NCI-H128 (cell line): Measurements from ENCODE around the gene ACAP3.
"Not testable (repeated sequence)": the region's sequence is repeated elsewhere in the genome, so short reads cannot be mapped to it uniquely, and the experiment has no call there.

ENCODE experiments used
- DNase-seq: peaks from one replicate; lab custom pipeline; 2025; ENCODE audit not compliant: unreplicated experiment; lab: John Stamatoyannopoulos, UW

Gene ACAP3

DNA sequence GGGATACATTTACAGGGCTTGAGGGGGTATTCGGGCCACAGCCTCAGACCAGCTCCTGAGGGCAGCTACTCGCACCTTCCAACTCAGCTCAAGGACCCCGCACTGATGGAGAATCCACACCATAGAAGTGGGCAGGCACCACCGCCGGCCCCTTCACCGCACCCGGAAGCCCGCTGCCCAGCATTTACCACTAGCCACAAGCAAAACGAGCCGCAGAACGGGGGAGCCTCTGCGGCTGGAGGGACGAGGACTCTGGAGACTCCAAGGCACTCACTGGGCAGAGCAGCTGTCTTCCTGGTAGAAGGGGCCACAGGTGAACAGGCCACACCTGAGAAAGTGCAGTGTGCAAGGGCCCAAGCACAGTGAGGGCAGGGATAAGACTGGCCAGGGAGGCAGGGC lies 39.4 kb downstream of the ACAP3 start:
- DNase-seq, result no peak

DNA sequence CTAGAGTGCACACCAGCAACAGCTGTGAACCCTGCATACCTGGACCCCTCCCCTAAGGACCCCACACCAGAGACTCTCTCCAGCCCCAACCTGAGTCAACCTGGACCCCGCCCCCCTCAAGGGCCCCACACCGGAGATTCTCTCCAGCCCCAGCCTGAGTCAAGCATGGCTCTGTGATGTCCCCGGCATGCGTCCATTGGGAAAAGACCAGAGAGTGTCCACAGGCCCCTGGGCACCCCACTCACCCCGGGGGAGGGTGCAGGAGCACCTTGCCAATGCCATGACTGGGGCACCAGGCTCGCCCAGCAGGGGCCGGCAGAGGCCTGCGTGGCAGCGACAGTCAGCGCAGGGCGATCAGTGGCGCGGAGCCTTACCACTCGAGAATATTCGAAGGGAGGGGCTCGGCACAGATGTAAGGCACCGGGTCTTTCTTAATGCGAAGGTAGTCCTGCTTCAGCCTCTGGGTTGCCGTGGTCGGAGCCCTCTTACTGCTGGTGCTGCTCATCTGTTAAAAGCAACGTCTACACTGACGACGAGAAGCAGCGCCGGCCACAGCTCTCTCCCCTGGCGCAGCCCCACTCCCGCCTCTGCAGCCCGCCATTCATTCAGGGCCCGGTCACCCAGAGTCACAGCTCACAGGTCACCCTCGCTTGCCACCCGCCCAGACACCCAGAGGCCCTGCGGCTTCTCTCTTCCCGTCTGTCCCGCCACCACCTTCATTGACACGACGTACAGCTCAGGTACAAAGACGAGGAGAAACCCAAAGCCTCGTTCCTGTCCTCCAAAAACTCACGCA lies 40.0 kb downstream of the ACAP3 start:
- DNase-seq, result no peak

DNA sequence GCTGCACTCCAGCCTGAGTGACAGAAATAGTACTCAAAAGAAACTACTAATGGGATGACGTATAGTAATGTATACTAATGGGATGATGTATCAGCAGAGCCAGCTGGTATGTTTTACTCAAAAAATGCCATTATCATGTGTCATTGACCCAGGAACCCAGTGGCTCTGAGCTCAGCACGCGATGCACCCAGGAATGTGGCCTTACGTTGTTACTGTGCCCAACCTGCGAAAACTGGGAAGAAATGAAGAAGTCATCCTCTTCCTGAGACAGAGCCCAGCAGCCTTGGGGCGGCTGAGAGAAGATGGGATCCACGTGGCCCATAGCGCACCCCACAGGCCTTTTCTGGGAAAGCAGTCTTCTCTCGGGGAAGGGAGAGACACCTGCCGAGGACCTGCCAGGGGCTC lies 42.9 kb downstream of the ACAP3 start:
- no peak for DNase-seq

DNA sequence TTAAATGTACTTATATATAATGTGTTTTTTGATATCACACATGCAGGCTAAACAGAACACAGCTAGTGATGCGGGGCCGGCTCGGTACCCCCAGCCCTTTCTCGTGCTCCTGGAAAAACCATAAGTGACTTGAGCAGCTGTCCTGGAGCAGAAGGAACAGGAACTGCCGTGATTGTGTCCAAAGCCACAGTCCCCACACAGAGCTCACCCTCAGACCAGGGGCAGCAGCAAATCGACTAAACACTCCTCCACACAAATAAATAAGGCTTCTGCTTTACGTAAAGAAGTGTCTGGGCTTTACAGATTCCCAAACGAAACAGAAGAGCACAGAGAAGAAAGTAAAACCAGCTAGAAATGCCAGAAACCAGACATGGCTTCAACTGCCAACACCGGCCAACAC lies 43.7 kb downstream of the ACAP3 start:
- DNase-seq, result no peak

DNA sequence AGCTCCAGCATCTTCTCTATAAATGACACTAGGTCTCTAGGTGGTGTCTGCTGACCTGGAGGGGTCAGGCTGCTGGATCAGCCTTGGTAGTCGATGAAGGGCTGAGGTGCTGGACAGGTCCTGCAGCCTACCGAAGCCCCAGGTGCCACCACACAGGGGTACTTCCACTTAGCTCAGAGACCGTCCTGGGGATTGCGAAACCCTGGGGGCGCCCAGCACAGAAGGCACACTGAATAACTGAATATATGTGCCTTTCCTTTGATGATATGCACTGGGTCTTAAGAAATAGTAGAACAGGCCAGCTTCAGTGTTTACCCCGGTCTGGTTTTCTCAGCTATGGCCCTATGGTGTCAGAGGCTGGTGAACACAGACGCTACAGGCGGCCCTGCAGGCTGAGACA lies 45.0 kb downstream of the ACAP3 start:
- no peak for DNase-seq

DNA sequence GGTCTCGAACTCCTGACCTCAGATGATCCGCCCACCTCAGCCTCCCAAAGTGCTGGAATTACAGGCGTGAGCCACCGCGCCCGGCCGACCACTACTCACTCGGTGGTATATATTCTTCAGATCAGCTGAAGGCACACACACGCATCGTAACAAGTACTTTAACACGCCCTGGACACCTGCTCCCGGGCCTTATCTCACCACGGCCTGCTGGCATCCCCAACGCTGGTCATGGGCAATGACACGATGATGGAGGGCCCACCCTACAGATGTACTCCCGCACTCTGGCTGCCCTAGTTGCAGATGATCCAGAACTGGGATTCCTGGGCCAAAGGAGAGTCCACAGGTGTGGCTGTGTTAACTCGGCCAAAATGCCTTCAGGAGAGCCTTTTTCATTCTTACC lies 45.7 kb downstream of the ACAP3 start:
- DNase-seq, result no peak

DNA sequence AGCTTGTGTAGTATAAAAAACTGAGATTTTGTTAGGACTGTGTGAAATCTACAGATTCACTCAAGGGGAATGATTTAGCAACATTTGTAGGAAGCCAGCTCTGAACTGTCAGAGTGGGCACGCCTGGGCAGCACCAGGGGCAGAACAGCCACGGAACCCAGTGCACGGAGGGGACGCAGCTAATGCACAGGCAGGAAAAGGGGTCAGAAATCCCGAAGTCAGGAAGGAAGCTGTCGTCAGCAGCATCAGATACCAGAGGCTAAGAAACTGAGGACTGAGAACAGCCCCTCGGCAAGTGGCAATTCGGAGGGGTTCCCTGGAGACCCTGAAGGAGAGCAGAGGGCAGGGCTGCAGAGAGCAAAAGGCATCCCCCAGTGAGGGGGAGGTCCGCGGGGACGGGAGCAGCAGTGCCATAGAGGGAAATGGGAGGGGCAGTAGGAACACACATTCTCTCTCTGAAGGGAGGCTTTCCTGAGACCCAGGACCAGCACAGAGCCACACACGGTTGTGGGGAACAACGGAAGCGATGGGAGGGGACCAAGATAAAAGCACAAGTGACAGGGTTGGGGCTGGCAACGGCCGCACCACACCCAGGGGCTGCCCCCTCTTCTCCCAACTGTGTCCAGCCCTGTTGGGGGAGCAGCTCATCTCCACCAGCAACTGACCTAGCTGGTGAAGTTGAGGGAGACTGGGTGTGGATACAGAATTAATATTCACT lies 46.7 kb downstream of the ACAP3 start:
- DNase-seq, result no peak

DNA sequence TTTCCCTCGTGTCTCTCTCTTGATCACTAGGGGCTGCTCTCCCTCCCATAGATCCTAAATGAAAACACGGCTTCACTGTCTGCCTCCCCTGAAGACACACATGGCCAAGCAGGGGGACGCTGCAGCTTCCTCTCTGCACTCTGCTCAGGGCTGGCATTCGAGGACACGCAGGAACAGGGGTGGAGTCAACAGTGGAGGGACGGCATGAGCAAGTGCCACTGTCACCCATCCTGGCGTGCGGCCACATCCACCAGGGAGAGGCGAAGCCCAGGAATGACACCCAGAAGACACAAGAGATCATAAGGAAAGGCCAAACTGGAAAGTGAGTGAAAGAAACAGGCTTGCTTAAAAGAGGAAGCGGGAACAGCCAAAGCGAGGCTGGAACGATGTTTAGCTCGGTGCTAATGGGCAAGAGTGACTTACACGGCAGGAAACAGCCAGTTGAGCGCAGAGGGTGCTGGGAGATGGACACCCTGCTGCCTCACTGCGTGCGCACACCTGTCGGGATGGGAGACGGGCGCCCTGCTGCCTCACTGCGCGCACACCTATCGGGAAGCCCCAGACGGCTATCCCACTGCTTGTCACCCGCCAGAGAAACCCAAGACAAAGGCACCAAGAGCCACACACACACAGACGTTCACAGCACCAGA lies 47.7 kb downstream of the ACAP3 start:
- no peak for DNase-seq

DNA sequence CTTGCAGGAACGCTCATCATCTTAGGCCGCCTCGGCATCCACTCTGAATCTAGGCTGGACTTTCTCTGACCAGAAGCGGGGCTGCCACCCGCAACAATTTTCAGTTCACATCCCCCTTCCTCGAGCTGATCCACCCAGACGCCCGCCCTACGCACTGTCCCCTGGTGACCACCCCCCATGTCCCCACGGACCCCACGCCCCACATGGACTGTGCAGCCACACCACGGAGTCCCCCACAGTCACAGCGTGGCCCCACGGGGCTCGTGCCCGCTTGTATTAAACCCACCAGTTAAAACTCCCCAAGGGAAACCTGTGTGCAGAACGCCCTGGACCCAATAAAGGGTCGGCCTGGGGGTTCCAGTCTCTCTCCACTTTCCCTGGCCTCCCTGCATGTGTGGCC lies 48.2 kb downstream of the ACAP3 start:
- no peak for DNase-seq

DNA sequence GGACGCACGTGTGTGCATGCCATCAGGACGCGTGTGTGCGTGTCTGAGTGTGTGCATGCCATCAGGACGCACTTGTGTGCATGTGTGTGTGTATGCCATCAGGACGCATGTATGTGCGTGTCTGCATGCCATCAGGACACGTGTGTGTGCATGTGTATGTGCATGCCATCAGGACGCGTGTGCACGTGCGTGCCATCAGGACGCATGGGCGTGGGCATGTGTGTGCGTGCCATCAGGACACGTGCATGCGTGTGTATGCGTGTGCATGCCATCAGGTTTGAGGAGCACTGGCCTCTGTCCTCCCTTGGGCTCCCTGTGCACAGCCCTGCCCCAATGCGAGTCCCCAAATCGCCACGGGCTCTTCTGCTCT lies 48.6 kb downstream of the ACAP3 start:
- DNase-seq, result no peak

DNA sequence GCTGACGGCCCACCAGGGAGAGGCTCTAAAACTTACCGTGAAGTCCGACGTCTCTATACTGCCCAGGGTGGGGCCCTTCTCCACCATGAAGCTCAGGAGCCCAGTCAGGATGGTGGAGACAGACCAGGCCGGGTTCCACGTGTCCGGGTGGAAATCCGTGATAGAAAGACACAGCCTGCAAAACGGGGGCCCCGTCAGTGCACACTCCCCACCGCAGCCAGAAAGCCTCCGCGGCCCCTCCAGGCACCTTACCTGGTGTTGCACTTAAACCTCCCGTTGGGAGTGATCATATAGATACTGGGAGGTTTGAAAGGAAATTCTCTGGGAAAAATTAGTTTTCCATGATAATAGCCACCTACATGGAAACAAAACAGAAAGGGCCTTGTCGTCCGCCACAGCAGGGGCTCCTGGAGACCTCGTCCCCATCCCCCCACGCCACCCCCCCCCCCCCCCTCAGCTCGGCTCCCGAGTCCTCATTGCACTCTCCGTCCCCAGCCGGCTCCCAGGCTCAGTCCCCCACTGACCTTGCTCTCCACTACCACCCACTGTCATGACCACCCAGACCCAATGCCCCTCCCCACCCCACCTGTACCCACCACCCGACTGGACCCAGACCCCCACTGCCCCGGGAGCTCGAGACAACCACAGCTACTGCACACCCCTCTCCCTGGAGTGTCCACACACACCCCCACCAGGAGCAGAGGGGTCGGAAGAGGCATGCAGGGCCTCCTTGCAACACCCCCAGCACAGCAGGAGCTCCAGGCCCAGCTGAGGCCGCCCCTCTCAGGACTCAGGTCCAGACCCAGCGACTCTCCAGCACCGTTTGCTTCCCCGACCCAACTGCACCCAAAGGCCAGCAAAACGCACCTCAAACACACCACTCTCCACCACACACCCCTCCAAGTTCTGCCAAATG lies 50.5 kb downstream of the ACAP3 start:
- DNase-seq, result no peak

DNA sequence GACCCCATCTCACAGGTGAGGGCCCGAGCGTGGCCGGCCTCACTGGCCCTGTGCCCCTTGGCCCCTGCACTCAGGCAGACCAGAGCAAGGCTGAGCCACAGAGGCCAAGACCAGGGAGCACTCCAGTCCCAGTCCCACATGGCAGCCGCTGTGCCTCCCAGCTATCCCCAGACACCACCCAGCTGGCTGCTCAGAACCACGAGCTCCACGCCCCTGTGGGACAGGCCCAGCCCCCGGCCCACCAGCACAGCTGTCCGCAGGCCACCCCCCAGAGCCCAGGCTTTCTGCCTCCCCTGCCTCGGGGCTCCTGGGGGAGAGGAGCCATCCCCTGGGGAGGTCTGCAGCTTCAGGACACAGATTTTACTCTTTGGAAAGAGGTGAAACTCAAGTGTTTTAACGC lies 52.1 kb downstream of the ACAP3 start:
- DNase-seq, result no peak

DNA sequence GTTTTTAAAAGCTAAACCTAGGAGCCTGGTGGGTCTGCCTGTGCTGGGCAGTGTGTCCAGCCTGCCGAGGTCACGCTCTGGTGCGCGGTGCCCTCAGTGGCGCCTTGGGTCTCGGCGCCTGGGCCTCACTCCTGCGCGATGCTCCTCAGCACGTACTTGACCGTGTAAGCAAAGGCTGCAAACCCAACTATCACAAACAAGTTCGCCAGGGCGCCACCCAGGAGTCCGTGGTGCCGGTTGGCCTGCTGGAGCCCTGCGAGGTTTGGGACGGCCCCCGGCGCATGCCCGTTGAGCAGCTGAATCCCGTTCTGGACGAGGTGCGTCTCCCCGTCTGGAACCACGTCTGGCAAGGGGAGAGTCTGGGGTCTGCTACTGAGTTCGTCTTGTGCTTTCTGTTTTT lies 52.7 kb downstream of the ACAP3 start:
- no peak for DNase-seq

DNA sequence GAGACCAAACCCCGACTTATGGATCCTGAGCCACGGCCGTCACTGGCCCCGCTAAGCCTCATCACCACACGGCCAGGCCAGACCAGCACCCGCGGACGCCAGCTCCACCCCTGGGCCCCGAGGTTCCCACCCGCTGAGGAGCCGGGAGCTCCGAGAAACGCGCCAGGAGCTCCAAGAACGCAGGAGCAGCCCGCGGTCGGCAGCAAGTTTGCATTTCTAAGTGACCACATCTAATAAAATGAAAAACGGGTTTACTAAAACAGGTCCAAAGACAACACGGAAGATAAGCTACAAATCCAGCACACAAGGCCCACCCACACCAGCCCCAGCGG lies 53.1 kb downstream of the ACAP3 start:
- no peak for DNase-seq

DNA sequence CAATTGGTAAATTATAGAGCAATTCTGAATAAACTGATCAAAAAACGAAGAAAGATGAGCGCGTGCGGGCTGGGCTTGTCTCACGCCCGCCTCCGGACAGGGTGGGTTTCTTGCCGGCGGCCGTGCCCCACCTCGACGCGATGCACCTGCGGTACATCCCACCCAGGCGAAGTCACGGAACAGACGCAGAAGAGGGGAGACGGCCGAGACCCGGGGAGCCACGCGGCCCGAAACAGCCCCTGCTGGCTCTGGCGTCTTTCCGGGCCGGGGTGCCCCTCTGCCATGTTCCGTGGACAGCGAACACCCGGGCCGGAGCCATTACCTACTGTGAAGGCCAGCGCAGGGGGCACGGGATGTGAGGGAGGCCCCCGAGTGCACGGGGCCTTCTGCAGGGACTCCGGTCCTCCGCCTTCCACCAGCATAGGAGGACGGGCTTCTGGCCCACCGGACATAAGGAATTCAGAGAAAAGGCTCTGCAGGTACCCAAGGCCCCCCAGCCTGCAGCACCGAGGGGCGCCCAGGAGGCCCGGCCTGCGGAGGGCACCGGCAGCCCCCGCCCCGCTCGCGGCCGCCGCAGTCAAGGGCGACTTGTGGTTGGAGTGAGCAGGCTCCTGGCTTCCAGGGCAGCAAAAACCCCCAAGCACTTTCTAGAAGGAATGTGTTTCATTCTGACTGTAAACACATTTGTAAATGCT lies 53.6 kb downstream of the ACAP3 start:
- DNase-seq, result no peak

DNA sequence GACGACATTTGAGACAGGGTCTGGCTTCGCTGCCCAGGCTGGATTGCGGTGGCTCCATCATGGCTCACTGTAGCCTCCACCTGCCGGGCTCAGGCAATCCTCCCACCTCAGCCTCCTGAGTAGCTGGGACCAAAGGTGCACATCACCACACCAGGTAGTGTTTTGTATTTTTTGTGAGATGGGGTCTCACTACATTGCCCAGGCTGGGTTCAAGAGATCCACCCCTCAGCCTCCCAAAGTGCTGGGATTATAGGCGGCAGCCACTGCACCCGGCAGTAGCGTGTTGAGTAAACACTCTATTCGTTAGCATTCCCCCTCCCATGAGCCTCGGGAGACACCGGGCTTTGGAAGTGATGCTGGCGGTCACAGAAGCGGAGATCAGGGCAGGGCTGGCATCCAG lies 54.4 kb downstream of the ACAP3 start:
- DNase-seq, result no peak

DNA sequence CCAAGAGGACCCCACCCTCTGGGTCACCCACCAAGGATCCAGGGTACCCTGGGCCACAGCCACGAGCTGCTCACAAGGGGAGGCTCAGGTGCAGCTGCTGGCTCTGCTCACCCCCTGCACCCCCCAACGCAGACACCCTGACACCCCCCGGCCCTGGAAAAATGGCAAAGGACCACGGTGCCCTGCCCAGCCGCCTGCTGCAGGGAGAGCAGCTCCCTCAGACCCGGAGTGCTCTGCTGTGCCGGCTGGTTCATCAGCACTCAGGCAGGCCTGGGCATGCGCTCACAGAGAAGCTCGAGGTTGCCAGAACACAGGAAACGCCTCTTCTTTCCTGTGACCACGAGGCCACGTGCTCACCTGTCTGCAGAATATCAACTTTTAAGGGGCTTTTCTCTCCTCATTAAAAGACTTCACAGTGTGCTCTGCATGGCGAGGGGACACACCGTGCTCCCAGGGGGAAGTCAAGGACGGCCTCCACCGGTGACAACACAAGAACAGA lies 56.9 kb downstream of the ACAP3 start:
- DNase-seq, result peak; percentile 40

DNA sequence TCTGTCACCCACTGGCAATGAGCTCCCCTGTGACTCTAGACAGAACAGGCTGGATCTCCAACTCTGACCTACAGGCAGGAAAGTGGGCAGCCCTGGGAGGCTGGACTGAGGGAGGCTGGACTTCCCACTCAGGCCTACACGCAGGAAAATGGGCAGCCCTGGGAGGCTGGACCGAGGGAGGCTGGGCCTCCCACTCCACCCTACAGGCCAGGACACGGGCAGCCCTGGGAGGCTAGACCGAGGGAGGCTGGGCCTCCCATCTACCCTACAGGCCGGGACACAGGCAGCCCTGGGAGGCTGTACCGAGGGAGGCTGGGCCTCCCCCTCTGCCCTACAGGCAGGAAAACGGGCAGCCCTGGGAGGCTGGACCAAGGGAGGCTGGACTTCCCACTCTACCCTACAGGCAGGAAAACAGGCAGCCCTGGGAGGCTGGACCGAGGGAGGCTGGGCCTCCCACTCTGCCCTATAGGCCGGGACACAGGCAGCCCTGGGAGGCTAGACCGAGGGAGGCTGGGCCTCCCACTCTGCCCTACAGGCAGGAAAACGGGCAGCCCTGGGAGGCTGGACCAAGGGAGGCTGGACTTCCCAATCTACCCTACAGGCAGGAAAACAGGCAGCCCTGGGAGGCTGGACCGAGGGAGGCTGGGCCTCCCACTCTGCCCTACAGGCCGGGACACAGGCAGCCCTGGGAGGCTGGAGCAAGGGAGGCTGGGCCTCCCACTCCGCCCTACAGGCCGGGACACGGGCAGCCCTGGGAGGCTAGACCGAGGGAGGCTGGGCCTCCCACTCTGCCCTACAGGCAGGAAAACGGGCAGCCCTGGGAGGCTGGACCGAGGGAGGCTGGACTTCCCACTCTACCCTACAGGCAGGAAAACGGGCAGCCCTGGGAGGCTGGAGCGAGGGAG lies 59.5 kb downstream of the ACAP3 start:
- DNase-seq, result not testable (repeated sequence)

DNA sequence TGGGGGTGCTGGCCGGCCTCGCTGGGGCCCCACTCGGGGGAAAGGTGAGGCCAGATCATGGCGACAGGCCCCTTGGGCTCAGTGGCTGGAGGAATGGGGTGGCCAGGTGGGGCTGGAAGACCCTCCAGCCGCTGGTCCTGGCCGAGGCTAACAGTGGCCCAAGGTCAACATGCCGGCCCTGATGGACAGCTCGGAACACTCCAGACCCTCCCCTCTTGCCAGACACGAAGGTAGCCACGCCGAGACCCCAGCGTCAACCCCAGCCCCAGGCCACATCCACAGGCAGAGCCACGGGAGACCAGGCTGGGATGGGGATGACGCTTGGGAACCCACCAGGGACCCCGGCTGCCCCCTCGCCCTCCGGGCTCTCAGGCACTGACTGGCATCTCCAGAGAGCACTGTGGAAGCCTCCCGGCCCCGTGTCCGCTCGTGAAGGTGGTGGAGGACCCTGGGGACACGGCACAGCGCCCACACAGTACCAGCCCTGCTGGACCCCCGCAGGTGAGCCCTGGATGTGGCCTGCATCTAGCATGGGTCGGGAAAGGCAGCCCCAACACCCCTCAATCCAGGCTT lies 60.3 kb downstream of the ACAP3 start:
- no peak for DNase-seq
